HG02852 (cell line): ENCODE measurements around the gene HS3ST5.
"Not testable (repeated sequence)": the region's sequence is repeated elsewhere in the genome, so short reads cannot be mapped to it uniquely, and the experiment has no call there.

Source experiments
- ATAC-seq: cut with Tn5 transposase; IDR thresholded peaks from one replicate; pipeline ENCODE4 v1.9.1; 2021; ENCODE audit warnings: mild to moderate bottlenecking, moderate library complexity; ENCODE audit not compliant: unreplicated experiment

Gene HS3ST5

DNA sequence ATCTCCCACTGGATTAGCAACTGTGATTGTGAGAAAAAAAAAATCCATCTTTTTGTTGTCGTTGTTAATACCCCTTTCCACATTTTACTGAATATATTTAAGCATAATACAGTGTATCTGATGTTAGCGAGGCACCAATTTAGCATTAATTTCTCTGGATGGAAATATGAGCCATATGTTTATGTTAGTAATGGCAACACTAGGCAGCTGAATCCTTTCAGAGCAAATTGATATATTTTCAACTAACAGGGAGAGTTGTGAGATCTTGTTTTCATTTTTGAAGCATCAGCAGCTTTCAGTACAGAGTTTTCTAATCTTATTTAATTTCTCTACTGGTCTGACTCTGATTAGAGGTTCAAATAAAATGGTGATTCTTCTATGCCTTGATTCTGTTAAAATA is 287.1 kb downstream of the HS3ST5 start:
- ATAC-seq = no peak

DNA sequence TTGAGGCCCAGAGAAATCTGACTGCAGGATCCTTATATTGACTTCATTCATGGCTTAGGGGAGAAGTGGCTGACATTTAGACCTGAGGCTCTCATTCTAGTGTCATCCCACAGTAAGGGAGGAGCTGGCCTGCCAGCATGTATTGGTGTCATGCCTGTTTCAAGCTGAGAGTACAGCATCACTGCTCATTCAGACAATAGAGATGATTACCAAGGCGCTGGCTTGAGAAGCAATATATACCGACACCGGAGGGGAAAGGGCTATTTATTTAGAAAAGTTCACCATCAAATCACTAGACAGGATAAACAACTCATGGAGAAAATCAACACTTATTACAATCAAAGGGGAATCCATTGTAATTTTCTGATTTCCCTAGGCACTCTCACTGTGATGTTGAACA is 287.5 kb downstream of the HS3ST5 start:
- no peak for ATAC-seq

DNA sequence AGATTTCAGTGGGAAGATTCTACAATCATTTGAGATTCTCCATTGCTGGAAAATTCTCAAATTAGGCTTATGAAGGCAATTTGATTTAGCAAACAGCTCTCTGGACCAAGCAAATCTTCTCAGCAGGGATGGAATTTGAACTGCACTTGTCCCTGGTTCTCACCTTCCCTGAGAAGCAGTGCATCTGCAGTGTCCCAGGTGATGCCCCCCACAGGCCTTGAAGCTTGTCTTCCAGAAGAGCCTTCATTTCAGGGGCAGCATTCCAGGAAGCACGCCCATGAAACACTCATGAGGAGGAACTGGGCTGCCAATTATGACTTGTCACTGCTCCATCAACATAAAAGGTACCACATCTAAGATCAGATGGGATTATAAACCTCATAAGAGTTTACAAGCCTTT is 289.0 kb downstream of the HS3ST5 start:
- no peak for ATAC-seq

DNA sequence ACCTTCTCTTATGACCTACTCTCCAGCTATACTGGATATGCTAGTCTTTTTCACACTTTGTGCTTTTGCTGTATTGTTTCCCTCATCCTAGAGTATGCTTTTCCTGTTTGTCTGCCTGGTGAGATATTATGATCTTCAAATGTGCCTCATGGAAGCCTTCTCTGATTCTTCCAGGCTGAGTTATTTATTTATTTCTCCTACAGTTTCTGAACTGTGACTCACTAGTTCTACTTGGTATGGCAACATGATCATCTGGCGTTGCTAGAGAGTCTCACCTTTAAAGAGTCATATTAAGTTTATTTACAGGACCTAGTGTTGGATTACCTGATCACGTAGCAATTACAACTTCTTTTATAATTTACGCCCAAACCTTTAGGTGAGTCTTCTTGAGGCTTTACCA is 290.7 kb downstream of the HS3ST5 start:
- ATAC-seq = no peak

DNA sequence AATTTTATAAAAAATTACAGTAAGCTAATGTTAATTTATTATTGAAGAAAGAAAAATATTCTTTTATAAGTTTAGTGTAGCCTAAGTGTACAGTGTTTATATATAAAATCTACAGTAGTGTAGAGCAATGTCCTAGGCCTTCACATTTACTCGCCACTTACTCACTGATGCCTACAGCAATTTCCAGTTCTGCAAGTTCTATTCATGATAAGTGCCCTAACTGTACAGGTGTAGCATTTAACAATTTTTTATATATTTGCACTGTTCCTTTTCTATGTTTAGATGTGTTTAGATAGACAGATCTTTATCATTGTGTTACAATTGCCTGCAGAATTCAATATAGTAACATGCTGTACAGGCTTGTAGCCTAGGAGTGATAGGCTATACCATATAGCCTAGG is 291.8 kb downstream of the HS3ST5 start:
- no peak for ATAC-seq

DNA sequence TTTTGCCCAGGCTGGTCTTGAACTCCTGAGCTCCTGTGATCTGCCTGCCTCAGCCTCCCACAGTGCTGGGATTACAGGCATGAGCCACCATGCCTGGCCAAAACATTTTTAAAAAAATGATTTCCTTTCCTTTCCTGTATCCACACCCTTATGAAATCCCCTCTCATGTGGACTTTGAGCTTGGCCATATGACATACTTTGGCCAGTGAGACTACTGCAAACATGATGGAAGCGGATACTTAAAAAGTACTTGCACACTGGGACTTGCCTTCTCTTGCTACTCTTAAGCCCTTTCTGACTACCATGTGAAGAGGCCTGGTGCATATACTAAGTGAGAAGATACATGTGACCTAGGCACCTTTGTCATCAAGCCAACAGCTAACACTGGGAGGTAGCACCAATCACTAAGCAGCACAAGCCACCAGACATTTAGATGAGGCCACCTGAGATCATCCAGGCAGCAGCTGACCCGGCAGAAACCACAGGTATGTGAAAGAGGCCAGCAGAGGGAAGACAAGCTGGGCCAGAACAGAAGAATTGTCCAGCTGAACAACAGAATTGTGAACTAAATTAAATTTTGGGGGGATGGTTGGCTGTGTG is 293.4 kb downstream of the HS3ST5 start:
- ATAC-seq = no peak

DNA sequence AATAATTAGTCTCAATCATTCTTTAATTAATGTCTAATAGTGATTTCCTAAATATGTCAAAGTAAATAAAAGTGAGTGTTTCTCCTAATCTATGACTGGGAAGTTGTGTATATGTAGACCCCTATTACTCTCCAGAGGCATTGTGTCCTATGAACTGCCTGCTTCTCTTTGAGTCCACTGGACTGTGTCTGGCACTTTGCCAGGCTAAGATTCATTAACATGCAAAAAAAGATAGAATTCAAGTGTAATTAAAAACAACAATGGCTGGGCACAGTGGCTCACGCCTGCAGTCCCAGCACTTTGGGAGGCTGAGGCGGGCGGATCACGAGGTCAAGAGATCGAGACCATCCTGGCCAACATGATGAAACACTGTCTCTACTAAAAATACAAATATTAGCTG is 298.3 kb downstream of the HS3ST5 start:
- not testable (repeated sequence) for ATAC-seq

DNA sequence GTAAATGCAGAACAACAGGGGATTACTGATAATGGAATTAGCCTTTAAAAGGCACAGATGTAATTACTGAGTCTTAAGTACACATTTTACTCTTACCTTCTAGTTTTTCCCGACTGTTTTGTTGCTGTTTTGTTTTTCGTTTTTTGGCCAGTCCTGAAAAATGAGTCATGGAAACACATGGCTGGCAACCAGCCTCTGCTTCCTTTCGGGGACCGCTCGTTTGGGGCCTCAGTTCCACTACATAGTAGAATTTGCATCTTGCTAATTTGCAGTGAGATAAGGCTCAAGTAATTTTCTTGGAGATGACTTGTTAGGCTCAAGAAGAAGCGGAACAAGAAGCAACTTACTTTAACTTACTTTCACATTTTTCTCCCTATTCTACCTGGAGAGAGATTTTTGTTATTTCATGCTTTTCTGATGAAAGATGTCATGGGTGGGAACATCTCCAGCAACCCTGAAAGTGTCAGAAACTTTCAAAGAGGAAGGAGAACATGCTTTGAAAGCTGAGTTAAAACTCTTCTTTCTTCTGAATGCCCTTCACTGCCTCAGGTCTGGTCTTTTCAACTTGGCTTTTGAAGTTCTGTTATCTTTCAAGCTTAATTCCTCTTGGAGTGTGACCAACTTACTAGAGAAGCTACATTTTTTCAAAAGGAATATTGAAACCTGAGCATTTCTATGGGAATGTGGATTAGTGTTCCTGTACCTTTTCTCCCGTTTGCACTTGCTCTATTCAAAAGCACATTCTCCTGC is 300.4 kb downstream of the HS3ST5 start:
- ATAC-seq = peak; percentile 62

DNA sequence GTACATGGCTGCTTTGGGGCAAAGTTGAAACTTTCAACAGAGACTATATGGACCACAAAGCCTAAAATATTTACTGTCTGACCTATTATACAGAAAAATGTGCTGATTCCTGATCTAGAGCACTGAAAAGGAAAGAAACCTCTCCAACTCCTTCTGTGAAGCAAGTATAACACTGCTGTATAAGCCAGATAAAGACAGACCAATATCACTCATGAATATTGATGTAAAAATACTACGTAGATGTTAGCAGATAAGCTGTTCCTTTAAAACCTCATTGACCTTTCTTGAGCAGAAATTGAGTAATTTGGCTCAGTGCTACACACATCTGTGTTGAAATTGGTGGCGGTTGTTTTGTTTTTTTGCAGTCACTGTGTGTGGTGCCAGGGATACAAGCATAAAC is 302.0 kb downstream of the HS3ST5 start:
- ATAC-seq = no peak

DNA sequence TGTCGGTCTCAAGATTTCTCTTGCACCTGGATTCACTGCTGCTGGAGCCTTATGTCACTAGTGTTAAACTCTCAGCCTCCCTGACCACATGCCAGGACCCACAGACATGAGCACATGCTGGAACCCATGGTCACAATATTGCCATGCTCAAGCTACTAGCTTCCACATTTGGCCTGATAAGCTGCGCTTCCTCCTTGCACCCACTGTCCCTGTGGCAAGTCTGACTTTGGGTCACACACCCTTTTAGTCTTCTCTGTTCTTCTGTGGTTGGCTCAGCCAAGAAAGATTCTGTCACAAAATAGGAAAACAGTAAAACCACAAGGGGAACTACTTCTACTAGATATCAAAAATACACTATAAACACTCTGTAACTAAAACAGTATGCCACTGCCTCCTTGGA is 303.0 kb downstream of the HS3ST5 start:
- no peak for ATAC-seq

DNA sequence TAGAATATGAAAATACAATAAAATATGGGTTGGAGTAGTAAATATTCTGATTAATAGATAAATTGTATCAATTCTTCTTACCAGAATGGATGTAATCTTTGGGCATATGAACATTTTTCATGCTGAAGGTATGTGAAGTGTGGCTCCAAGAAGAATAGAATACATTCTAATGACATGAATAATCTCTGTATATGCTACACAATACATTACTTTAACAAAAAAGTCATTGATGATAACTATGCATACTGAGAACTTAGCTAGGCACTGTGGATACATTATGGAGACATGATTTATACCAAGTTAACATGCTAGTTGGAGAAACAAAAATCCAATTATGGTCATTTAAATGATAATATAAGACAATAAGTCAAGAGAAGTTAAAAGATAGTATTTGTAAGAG is 309.2 kb downstream of the HS3ST5 start:
- no peak for ATAC-seq

DNA sequence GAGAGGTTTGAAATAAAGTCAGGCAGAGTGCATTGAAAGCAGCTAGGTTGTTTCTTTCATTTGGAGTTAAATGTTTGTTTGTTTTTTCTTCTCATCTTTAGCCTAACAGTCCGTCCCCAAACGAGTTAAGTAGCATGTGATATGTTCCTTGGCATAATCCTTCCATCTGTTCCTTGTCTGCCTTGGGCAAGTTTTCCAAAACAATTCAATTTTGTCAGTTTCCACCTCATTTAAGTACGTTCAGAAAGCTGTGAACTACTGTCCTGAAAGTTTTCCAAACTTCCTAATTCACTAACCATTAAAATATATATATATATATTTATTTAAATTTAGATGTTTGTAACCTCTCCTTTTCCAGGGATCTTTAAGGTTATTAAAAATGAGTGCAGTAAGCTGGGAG is 310.1 kb downstream of the HS3ST5 start:
- ATAC-seq = no peak

DNA sequence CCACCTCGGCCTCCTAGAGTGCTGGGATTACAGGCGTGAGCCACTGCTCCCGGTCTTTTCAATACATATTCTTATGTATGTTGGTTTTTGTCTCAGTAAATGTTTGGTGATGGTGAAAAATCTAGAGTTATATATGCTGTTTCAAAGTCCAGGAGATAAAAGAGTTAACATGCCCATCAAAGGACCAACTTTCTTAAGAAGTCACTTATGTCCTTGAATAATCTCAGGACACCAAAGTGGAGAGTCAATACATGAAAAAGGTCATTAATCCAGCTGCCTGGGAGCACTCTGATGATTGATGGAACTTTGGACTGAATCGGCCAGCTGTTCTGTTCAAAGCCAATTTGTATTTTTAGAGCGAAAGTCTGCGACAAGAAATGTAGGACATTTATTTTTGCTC is 312.1 kb downstream of the HS3ST5 start:
- ATAC-seq = no peak

DNA sequence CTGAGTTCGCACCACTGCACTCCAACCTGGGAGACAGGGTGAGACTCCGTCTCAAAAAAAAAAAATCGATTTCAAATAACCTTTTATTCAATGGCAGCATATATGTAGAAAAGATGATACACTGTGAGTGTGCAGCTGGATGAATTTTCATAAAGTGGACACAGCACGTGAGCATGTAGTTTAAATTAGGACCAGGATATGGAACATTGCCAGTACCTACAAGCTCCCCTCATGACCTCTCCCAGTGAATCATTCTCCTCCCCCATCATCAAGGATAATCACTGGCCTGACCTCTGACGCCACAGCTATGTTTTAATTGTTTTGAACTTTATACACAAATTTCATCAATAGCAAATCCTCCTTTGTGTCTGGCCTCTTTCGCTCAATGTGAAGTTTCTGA is 318.1 kb downstream of the HS3ST5 start:
- ATAC-seq = no peak

DNA sequence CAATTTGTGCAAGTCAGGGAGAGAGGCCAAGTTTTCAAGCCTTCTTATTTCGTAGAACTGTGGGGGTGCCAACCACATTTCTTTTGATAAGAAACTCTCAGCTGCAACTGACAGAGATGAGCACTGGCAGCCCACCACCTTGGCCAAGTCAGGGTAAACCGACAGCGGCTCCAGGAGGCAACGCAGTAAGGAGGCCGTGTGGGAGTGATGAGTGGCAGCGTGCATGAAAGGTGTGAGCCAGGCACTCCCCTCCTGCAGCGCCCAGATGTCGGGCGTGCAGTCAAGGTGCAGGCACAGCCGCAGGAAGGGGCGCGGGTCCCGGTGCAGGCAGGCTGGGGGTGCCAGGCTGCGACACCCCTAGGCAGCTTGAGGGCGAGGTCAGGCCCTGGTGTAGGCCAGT is 322.6 kb downstream of the HS3ST5 start:
- no peak for ATAC-seq

DNA sequence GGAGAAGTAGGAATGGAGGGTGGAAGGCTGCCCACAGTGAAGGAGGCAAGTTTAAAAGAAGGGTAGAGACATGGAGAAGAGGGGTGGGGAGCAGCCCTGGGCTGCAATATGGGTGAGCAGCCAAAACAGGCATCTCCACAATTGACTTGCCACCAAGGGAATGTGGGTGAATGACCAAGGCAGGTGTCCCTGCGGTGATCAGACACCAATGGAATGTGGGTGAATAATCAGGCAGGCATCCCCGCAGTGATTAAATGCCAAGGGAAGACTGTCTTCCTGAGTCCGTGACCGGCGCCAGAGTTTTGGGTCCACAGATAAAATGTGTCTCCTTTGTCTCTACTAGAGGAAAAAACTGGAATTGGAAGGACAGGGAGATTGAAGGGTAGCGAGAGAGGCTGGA is 325.7 kb downstream of the HS3ST5 start:
- not testable (repeated sequence) for ATAC-seq

DNA sequence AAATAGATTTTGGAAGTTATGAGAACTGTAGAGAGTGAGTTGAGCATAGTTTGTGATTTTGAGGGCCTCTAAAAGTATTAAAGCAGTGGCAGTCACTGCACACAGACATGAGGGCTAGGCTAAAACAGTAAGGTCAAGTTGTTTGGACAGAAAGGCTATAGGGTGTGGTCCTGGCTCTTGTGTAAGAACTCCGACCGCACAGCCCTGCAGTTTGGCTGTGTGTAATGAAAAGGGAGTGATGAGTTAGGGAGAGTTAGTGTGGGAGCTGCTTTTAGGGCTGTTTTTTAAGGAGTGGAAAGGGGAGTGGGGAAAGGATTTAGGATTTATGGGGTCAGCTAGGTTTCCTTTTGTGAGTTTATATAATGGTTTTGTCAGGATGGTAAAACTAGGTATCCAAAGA is 328.7 kb downstream of the HS3ST5 start:
- ATAC-seq = not testable (repeated sequence)

DNA sequence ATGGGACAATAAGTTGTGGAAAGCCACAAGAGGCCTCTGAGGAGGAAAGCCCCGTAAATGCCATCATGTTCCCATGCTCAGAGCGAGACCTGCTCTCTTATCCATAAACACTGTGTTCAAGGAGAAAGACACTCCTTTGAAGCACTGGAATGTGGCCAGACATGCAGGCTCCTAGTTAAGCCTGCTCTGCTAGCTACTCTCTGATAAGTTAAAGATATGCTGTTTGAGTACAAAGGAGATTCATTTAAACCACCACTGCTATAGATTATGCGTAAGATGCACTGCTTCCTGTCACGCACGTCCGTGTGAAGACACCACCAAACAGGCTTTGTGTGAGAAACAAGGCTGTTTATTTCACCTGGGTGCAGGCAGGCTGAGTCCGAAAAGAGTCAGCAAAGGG is 331.3 kb downstream of the HS3ST5 start:
- not testable (repeated sequence) for ATAC-seq

DNA sequence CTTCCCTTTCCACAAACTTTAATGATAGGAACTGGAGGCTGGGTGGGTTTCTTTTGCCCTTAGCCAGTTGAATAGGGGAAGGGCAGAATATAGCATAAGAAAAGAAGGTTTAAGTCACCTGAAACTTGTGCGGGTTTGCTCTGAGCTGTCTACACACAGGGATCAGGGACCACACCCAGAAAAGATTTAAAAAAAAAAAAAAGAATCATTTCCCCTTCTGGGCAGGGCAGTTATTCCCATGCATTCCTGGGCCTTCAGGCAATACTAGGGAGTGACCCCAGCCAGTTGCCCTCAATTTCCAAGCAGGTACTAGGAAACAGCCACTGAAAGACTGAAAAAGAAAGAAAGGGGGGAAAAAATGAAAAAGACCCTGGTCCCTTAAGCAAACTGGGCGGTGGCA is 332.3 kb downstream of the HS3ST5 start:
- no peak for ATAC-seq

DNA sequence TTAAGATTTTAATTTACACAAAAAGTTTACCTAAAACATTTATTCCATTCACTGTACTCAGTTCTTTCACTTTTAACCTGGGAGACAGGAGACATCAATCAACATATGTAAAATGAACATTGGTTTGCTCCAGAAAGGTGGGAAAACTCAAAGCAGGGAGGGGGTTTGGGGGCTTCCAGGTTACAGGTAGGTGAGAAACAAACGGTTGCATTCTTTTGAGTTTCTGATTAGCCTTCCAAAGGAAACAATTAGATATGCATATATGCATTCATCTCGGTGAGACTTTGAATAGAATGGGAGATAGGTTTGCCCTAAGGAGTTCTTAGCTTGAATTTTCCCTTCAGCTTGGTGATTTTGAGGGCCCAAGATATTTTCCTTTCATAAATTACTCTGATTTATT is 333.6 kb downstream of the HS3ST5 start:
- ATAC-seq = no peak

DNA sequence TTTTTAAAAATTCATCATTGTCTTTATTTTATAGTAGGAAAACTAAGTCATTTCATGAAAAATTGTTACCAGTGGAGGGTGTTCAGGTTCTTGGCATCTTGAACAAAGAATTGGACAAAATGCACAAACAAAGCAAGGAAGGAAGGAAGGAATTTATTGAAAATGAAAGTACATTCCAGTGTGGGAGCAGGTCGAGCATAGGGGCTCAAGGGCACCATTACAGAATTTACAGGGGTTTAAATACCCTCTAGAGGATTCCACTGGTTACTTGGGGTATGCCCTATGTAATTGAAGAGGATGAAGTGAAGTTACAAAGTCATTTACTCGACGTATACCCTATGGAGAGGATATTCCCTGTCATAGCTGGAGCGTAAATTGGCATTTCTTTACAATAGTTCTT is 334.5 kb downstream of the HS3ST5 start:
- ATAC-seq = no peak

DNA sequence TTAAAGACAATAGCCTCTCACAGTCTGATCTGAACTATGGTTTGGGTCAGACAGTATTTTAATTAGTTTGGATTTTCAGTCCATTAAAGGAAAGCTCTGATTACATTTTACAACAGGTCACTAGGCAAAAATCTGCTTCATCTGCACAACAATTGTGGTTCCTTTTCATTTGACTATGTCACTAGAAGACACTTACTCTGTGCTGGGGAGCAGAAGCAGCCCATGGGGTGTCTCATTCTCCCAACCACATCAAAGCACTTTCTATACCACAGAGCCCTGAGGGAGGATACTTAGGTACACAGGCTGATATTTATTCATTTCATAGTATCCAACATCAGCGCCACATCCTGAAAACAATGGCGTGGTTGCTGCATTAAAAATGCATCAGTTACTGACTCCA is 335.3 kb downstream of the HS3ST5 start:
- ATAC-seq = peak; percentile 95
